ENCODE data around the gene NAGA.

NAGA gene

DNA sequence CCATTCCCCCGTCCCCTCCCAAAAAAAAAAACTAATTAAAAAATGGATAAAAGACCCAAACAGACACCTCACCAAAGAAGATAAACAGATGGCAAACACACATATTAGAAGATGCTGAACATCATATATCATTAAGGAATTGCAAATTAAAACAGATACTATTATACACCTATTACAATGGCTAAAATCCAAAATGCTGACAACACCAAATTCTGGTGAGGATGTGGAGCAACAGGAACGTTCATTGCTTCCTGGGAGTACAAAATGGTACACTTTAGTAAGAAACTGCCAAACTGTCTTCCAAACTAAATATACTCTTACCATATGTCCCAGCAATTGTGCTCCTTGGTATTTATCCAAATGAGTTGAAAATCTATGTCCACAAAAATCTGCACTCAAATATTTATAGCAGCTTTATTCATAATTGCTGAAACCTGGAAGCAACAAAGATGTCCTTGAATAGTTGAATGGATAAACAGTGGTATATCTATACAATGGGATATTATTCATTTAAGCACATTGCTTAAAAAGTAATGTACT, 19.9 kb downstream of the NAGA start:
- in situ Hi-C loops (cut with MboI; ENCODE audit: low sequenced_read_pairs) = no loop called here

DNA sequence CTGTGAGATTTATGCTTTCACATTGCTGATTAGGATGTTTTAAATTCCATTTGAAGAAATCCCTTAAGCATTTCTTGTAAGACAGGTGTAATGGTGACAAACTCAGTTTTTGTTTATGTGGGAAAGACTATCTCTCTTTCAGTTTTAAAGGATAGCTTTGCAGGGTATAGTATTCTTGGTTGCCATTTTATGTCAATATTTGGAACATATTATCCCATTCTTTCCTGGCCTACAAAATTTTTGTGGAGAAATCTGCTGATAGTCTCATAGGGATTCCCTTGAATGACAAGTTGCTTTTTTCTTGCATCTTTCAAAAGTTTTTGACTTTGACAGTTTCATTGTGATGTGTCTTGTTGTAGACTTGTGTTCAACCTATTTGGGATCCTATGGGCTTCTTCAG, 28.8 kb downstream of the NAGA start:
- in situ Hi-C loops (cut with MboI; ENCODE audit: low sequenced_read_pairs) = no loop called here

DNA sequence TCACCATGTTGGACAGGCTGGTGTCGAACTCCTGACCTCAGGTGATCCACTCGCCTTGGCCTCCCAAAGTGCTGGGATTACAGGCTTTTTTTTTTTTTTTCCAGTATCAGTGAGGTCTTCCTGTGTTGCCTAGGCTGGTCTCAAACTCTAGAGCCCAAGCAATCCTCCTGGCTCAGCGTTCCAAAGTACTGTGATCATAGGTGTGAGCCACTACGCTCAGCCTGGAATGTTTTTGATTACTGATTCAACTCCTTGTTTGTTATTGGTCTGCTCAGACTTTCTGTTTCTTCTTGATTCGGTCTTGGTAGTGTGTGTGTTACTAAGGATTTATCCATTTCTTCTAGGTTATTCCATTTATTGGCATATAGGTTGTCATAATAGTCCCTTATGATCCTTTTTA, 31.3 kb downstream of the NAGA start:
- in situ Hi-C loops (cut with MboI; ENCODE audit: low sequenced_read_pairs) = no loop called here

DNA sequence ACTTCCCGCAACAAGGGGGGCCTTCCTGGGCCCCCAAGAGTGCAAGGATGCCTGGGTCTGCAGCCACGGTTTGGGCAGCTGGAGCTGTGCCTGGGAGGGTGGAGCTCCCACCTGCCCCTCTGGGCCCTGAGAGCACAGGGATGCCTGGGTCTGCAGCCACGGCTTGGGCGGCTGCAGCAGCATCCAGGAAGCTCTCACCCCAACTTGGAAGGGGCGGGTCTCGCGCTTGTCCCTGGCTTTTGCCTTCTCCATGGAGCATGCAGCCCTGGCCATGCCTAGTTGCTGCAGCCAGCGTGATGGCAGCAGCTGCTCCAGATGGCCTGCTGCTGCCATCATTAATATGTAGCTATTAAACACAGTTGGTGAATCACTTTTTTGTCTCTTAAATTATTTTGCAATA, 35.4 kb downstream of the NAGA start:
- in situ Hi-C loops (cut with MboI; ENCODE audit: low sequenced_read_pairs) = no loop called here

DNA sequence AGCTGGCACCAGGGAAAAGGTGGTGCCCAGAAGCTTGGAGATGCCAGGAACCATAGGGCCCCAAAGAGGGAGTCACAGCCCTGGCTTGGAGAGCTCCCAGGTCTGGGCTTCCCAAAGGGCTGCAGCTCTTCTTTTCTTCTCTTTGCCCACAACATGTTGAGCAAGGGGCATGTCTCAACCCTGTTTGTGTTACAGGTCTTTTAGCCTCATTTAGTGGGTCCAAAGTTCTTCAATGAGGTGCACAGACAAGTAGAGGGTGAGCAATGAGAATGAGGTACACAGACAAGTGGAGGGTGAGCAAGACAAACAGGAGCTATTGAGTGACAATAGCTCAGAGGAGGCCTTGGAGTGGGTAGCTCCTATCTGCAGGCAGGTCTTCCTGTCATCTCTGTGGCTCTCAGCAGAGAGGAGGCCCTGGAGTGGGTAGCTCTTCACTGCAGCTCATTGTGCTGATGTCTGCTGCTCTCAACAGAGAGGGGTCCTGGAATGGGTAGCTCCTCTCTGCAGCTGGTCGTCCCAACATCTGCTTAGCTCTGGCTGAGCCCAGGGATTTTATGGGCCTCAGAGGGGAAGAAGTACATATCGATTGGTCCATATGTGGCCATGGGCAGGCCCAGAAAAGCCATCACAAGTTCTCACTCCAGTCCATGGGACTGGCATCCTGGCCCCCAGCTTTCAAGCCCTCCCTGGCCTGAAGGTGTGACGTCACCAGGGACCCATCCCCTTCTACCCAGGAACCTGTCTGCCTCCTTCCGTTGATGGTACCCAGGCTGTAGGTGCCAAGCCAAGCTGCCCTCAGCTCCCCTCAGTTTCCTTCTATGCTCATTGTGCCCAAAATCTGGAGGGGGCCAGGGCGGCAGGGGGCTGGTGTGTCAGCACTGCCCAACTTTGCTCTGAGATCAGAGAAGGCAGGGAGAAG, 37.1 kb downstream of the NAGA start:
- in situ Hi-C loops (cut with MboI; ENCODE audit: low sequenced_read_pairs) = no loop called here

DNA sequence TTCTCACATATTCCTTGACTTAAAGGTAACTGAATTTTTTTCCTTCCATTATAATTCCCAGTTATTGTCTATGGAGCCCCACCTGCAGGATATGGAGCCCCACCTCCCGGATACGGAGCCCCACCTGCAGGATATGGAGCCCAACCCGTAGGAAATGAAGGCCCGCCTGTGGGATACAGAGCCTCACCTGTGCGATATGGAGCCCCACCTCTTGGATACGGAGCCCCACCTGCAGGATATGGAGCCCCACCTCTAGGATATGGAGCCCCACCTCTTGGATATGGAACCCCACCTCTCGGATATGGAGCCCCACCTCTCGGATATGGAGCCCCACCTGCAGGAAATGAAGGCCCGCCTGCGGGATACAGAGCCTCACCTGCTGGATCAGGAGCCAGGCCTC, 43.9 kb downstream of the NAGA start:
- in situ Hi-C loops (cut with MboI; ENCODE audit: low sequenced_read_pairs) = no loop called here

DNA sequence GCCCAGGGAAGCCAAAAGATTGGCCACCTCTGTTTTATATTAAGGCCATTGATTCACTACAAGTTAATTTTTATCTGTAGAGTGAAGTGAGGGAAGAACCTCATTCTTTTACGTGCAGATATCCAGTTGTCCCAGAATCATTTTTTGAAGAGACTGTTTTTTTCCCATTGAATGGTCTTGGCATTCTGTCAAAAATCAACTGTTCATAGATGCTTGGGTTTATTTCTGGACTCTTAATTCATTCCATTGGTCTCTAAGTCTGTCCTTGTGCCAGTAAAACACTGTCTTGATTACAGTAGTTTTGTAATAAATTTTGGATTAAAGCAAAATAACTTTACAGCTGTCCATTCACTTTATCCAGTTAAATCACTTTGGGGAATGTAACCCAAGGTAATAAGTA, 45.2 kb downstream of the NAGA start:
- in situ Hi-C loops (cut with MboI; ENCODE audit: low sequenced_read_pairs) = no loop called here

DNA sequence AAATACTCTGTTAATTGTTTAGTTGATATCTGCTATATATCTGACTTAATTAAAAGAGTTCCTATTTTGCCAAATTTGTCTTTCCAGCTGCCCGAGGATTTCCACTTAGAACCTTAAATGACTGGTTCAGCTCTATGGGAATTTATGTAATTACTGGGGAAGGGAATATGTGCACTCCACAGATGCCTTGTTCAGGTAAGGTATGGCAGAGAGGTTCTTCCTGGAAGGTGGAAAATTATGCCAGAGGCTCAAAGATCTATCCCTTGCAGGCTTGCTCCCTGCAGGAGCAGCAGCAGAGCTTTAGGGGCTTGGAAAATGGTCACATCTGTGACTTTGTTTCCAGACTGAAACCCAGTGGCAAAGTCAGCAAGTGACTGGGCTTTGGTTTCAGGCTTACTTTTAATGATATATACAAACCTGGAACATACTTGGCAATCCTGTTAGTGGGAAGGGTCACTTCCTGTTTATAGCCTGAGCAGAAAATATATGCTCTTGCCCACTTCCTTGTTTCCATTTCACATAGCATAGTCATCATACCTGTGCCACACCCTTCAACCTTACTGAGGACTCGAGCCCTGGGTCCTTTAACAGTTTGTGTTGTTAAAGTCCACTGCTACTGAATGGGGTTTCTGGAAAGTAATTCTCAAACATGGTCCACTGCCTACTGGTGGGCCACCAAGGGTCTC, 48.3 kb downstream of the NAGA start:
- in situ Hi-C loops (cut with MboI; ENCODE audit: low sequenced_read_pairs) = no loop called here

DNA sequence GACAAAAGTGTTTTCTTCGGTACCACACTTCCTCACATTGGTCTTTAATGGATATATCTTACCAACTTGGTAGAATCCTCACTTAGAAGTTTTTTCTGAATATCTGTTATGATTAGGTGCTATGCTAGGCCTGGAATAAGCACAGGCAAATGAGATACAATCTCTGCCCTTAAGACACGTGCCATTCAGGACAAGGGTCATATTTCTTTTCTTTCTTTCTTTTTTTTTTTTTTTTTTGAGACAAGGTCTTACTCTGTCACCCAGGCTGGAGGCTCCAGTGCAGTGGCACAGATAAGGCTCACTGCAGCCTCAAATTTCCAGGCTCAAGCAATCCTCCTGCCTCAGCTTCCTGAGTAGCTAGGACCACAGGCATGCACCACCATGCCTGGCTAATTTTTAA, 49.0 kb downstream of the NAGA start:
- in situ Hi-C loops (cut with MboI; ENCODE audit: low sequenced_read_pairs) = no loop called here

DNA sequence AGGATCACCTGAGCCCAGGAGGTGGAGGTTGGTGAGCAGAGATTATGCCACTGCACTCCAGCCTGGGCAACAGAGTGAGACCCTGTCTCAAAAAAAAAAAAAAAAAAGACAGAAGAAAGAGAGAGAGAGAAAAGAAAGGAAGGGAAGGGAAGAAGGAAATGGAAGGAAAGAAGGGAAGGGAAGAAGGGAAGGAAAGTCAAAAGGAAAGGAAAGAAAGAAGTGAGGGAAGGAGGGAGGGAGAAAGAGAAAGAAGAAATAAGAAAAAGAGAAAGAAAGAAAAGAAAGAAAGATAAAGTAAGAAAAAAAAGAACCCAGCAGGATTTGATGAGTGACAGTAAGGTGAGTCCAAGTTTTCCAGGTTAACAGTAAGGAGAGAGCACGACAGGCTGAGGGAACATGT, 52.4 kb downstream of the NAGA start:
- in situ Hi-C loops (cut with MboI; ENCODE audit: low sequenced_read_pairs) = no loop called here

DNA sequence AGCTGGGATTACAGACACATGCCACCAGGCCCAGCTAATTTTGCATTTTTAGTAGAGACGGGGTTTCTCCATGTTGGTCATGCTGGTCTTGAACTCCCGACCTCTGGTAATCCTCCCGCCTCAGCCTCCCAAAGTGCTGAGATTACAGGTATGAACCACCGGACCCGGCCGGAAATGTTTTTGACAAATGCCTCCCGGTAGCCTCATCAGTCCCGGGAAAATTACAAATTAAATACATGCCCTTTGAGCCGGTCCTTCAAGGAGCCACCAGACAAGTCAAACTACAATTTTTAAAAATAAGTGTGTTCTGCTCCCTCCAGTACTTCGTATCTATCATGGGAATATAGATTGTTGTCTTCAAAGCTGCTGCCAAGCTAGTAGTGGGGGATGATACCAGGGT, 54.5 kb downstream of the NAGA start:
- in situ Hi-C loops (cut with MboI; ENCODE audit: low sequenced_read_pairs) = no loop called here

DNA sequence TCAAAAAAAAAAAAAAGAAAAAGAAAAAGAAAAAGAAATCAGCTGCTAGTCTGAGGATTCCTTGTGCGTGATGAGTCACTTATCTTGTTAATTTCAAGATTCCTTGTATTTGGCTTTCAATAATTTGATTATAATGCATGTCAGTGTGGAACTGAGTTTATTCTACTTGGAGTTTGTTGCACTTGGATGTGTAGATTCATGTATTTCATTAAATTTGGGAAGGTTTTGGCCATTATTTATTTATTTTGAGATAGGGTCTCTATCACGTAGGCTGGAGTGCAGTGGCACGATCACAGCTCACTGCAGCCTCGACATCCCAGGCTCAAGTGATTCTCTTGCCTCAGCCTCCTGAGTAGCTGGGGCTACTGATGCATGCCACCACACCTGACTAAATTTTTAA, 57.2 kb downstream of the NAGA start:
- in situ Hi-C loops (cut with MboI; ENCODE audit: low sequenced_read_pairs) = no loop called here

DNA sequence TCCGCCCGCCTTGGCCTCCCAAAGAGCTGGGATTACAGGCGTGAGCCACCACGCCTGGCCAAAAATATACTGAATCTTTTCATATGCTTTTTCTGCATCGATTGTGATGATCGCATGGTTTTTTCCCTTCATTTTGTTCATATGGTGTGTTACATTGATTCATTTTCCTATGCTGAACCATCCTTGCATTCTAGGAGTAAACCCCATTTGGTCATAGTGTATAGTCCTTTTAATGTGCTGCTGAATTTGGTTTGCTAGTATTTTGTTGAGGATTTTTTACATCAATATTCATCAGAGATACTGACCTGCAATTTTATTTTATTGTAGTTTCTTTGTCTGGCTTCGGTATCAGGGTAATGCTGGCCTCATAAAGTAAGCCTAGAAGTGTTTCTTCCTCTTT, 59.8 kb downstream of the NAGA start:
- in situ Hi-C loops (cut with MboI; ENCODE audit: low sequenced_read_pairs) = no loop called here

Data from hTERT RPE-1 (cell line).